HFFc6 (cell line): ENCODE results near the gene PAPPA. TPM values are rescaled to one million over a fixed set of nuclear protein-coding genes. Genes with fewer than 3 reads are reported as not detected.

Source experiments
- DNase-seq: peaks from one replicate; pipeline ENCODE4 v3.0.0-alpha.2; 2018
- H3K27ac Mint-ChIP-seq: 2 replicates; pipeline ENCODE4 v1.8.0; 2020; ENCODE audit warnings: mild to moderate bottlenecking, mixed read lengths
- H3K27me3 Mint-ChIP-seq: 2 replicates; pipeline ENCODE4 v1.8.0; 2021; ENCODE audit warnings: mild to moderate bottlenecking, moderate library complexity, mixed read lengths; ENCODE audit not compliant: insufficient read depth
- H3K36me3 Mint-ChIP-seq: 2 replicates; pipeline ENCODE4 v1.8.0; 2021; ENCODE audit warnings: low read depth, mixed read lengths
- H3K4me1 Mint-ChIP-seq: 2 replicates; pipeline ENCODE4 v1.8.0; 2020; ENCODE audit warnings: low read depth, mixed read lengths
- H3K4me3 Mint-ChIP-seq: 2 replicates; pipeline ENCODE4 v1.8.0; 2020; ENCODE audit warnings: mild to moderate bottlenecking, moderate library complexity, mixed read lengths
- H3K9me3 Mint-ChIP-seq: 2 replicates; pipeline ENCODE4 v1.8.0; 2020; ENCODE audit warnings: mild to moderate bottlenecking, mixed read lengths
- total RNA-seq, 6 experiments: library from RNA; stranded (reverse); fragmentation: NEBNext Ultra II Directional; extraction: Animal tissue kit (Norgen Biotek cat#: 25700); gene quantifications; 2 replicates in 1 of 6; 3 replicates in 5 of 6; pipeline ENCODE4 v1.2.3, GENCODE V29; 2021
- TF ChIP-seq, protein P1 (sequence below): fragments of 200-600 bp; sonication (generic); IDR thresholded peaks from 2 replicates; pipeline ENCODE4 v1.5.0; 2021; ENCODE audit warnings: antibody characterized with exemption, mild to moderate bottlenecking

Gene PAPPA
- total RNA-seq, 6 experiments from 2014 or later: 8.2 to 13.2 (median 12.3) TPM

DNA sequence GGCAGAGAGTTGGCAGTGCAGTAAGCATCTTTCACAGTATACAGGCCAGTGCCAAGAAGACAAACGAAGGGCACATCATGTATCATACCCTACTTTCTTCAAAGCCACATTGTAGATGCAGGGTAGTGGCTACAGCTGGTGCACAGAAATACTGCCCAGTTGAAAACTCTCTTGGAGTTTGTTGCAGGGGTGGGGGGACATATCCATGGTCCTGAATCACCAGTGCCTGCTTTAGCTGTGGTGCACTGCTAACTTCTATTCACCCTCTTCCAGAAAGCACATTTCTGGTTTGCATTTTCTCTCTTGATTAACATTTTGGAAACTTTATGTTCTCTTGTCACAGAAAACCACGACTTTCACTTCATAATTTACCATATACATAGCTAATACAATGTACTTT is 196.6 kb downstream of the PAPPA start:
- H3K9me3 Mint-ChIP-seq: no peaks in the 10 kb centered on the region
- H3K4me1 Mint-ChIP-seq: peaks cover 7% of the 10 kb centered on the region; the same call in 1 of the 2 replicates
- TF ChIP-seq, protein P1, sequence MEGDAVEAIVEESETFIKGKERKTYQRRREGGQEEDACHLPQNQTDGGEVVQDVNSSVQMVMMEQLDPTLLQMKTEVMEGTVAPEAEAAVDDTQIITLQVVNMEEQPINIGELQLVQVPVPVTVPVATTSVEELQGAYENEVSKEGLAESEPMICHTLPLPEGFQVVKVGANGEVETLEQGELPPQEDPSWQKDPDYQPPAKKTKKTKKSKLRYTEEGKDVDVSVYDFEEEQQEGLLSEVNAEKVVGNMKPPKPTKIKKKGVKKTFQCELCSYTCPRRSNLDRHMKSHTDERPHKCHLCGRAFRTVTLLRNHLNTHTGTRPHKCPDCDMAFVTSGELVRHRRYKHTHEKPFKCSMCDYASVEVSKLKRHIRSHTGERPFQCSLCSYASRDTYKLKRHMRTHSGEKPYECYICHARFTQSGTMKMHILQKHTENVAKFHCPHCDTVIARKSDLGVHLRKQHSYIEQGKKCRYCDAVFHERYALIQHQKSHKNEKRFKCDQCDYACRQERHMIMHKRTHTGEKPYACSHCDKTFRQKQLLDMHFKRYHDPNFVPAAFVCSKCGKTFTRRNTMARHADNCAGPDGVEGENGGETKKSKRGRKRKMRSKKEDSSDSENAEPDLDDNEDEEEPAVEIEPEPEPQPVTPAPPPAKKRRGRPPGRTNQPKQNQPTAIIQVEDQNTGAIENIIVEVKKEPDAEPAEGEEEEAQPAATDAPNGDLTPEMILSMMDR: no peak
- no peak overlapping the region for H3K4me3 Mint-ChIP-seq
- peaks cover 4% of the 10 kb centered on the region for H3K27me3 Mint-ChIP-seq
- DNase-seq: no peak
- H3K36me3 Mint-ChIP-seq: peaks cover 63% of the 10 kb centered on the region
- H3K27ac Mint-ChIP-seq: no peak overlapping the region

DNA sequence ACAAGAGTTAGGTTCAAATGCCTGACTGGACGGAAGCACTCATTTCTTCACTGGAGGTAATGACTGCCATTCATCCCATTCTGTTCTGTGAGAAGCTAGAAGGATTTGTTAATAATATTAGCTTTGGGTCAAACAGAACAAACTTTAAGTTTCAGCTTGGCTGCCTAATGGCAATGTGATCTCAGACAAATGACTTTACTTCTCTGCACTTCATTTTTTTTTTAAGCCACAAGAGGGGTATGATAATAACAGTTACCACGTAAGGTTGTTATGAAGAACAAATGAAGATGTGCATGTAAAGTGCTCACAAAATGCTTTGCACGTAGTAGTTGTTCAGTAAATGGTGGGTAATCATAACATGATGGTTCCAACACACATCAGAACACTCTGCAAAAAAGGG is 199.4 kb downstream of the PAPPA start:
- TF ChIP-seq, protein P1: no peak
- peaks cover 12% of the 10 kb centered on the region; the same call in 1 of the 2 replicates for H3K4me1 Mint-ChIP-seq
- peaks cover 4% of the 10 kb centered on the region; the same call in 1 of the 2 replicates for H3K27me3 Mint-ChIP-seq
- DNase-seq: no peak
- no peaks in the 10 kb centered on the region for H3K9me3 Mint-ChIP-seq
- no peak overlapping the region for H3K27ac Mint-ChIP-seq
- peaks cover 52% of the 10 kb centered on the region for H3K36me3 Mint-ChIP-seq
- H3K4me3 Mint-ChIP-seq: no peak overlapping the region

DNA sequence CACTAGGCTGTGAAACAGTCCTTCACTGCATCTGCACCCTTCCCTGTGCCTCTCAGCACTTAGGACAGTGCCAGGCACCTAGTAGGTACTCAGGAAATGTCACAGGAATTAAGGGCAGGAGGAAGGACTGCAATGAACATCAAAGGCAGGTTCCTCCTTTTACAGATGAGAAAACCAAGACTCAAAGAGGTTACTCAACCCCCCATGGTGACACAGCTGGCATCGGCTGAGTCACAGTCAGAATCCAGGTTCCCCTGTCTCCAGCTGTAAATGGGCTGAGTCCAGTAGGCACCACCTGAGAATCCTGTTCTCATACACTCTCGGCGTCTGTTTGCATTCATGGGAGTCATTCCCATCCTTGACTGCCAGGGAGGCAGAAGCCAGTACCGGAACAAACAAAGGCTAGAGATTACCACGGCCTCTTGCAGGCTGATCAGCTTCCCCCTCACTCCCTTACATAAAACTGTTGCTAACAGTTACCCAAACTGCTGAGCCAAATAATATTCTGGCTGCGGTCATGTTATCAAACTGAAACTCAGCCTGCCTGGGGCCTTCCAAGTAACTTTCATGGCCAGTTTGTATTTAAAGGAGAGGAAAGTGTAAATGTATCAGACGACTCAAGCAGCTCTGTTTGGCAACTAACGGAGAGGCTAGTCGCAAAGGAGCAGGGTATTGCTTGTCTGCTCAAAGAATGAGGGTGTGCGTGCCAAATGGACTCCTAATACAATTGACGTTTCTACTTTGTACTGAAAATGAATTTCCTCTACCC is 201.7 kb downstream of the PAPPA start:
- Mint-ChIP-seq H3K27ac (no peak overlapping the region), H3K9me3 (no peaks in the 10 kb centered on the region), H3K4me3 (no peak overlapping the region), H3K27me3 (peaks cover 4% of the 10 kb centered on the region; the same call in 1 of the 2 replicates), H3K4me1 (peaks cover 17% of the 10 kb centered on the region), H3K36me3 (peaks cover 47% of the 10 kb centered on the region)
- no peak for DNase-seq
- TF ChIP-seq, protein P1: no peak

DNA sequence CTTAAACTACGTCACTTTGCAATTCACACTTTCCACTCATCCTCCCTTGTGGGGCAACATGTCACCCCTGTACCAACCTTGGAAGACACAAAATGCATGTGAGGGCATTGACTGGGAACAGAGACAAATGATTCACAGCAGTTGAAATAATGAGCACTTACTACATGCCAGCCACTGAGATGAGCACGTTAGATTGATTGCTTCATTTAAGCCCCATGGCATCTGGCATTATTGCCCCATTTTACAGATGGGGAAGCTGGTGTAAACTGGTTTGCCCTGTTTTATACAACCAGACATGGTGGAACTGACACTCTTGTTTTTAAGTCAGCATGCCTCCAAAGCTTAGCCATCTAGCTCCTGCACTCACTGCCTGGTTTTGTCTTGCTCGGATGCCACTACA is 204.7 kb downstream of the PAPPA start:
- Mint-ChIP-seq H3K27ac (no peak overlapping the region), H3K9me3 (no peaks in the 10 kb centered on the region), H3K4me1 (peaks cover 17% of the 10 kb centered on the region), H3K27me3 (peaks cover 5% of the 10 kb centered on the region), H3K4me3 (no peak overlapping the region), H3K36me3 (peaks cover 26% of the 10 kb centered on the region)
- TF ChIP-seq, protein P1: no peak
- no peak for DNase-seq

DNA sequence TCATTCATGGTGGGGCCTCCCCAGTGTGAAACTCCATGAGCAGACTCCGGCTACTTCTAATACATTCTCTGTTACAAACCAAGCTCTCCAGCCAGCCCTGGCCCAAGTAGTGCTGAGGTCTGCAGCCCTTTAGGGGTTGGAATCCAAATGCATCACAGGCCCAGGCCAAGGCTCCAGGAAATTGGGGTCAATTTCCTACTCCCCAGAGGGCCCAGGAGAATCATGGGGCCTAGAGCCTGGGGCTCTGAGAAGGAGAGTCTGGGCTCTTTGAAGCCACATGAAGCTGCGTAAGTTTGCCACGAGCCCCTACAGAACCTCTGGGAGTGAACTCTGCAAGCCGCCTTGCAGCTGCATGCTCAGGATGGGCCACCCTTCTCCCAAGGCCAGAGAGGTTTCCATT is 206.4 kb downstream of the PAPPA start:
- peaks cover 12% of the 10 kb centered on the region for H3K4me1 Mint-ChIP-seq
- peaks cover 9% of the 10 kb centered on the region for H3K36me3 Mint-ChIP-seq
- peaks cover 2% of the 10 kb centered on the region for H3K27me3 Mint-ChIP-seq
- no peak overlapping the region for H3K4me3 Mint-ChIP-seq
- DNase-seq: no peak
- no peak overlapping the region for H3K27ac Mint-ChIP-seq
- no peaks in the 10 kb centered on the region for H3K9me3 Mint-ChIP-seq
- TF ChIP-seq, protein P1: no peak
